HepG2 (cell line): ENCODE results near the gene CRIM1. TPM values are rescaled to one million over a fixed set of nuclear protein-coding genes. Genes with fewer than 3 reads are reported as not detected.

ENCODE experiments used
- ATAC-seq: fragments of 200-7000 bp; cut with Tn5 transposase; 3 replicates; pipeline ENCODE4 v1.9.1; 2020; ENCODE audit warnings: mild to moderate bottlenecking, moderate library complexity
- BruUV-seq: library from RNA; stranded (reverse); fragments of 400-500 nt; replicated peaks from 2 replicates; lab custom pipeline; 2021; lab: Mats Ljungman, UMichigan
- CTCF ChIA-PET: fragments of 300-600 bp; formaldehyde crosslinking; extraction: SDS; loops from one replicate; lab custom pipeline; 2021; ENCODE audit warnings: low total read pairs, inconsistent platforms, low intra/inter-chr PET ratio; lab: Yijun Ruan, JAX
- POLR2A ChIA-PET: fragments of 350-600 bp; sonication (Branson Sonifier 250); formaldehyde crosslinking; loops from one replicate; lab custom pipeline; 2020; ENCODE audit warnings: antibody characterized with exemption, inconsistent platforms; lab: Yijun Ruan, JAX
- DNase-seq: peaks from one replicate; pipeline ENCODE4 v3.0.0-alpha.2; 2015; ENCODE audit warnings: low spot score
- FAIRE-seq: peaks from 3 replicates; lab custom pipeline; 2011; peaks lifted over from hg19 to GRCh38; lab: Jason Lieb, UNC
- H2AFZ ChIP-seq: one replicate; pipeline ENCODE4 v1.6.1; 2011; ENCODE audit warnings: low read length, inconsistent platforms
- H3K27ac ChIP-seq: fragments of 300-600 bp; 3 replicates; pipeline ENCODE4 v1.8.0; 2011; ENCODE audit warnings: mixed run types, mild to moderate bottlenecking, mixed read lengths, low read length, inconsistent platforms; ENCODE audit not compliant: insufficient read depth; ENCODE audit errors: extremely low read length
- H3K27me3 ChIP-seq, 2 experiments: fragments of 200-600 bp in 1 of 2; 2 replicates in 1 of 2; 3 replicates in 1 of 2; pipeline versions ENCODE4 v1.6.0 to v1.8.0; 2011; ENCODE audit warnings: low read length in 2 of 2, mild to moderate bottlenecking in 2 of 2, moderate library complexity in 2 of 2, inconsistent platforms in 1 of 2; ENCODE audit not compliant: insufficient read depth in 2 of 2, control insufficient read depth in 1 of 2
- H3K36me3 ChIP-seq, 2 experiments: fragments of 200-600 bp in 1 of 2; replicated peaks in 1 of 2; 2 replicates in 1 of 2; 3 replicates in 1 of 2; pipeline versions ENCODE4 v1.5.1 to v1.8.0; 2011; ENCODE audit warnings: low read length in 2 of 2, inconsistent platforms in 1 of 2; ENCODE audit not compliant: insufficient read depth in 2 of 2, control insufficient read depth in 1 of 2
- H3K4me1 ChIP-seq: 2 replicates; pipeline ENCODE4 v1.5.1; 2012; ENCODE audit warnings: low read length, inconsistent platforms; ENCODE audit not compliant: insufficient read depth
- H3K4me2 ChIP-seq: 2 replicates; pipeline ENCODE4 v1.6.0; 2011; ENCODE audit warnings: low read depth, low read length, inconsistent platforms
- H3K4me3 ChIP-seq, 3 experiments: fragments of 200-600 bp in 1 of 3; sonication (generic), shearing (Covaris generic) in 1 of 3; replicated peaks in 1 of 3; 2 replicates each; pipeline ENCODE4 v1.5.1; 2011 to 2016; ENCODE audit warnings: low read length in 3 of 3, inconsistent platforms in 2 of 3, low read depth in 2 of 3, mild to moderate bottlenecking in 2 of 3, control low read depth in 1 of 3, mixed read lengths in 1 of 3; ENCODE audit not compliant: insufficient read depth in 1 of 3
- H3K79me2 ChIP-seq: one replicate; pipeline ENCODE4 v1.6.1; 2011; ENCODE audit warnings: low read length, inconsistent platforms; ENCODE audit not compliant: insufficient read depth
- H3K9ac ChIP-seq: 2 replicates; pipeline ENCODE4 v1.6.0; 2011; ENCODE audit warnings: mild to moderate bottlenecking, low read depth, low read length, inconsistent platforms; ENCODE audit not compliant: insufficient read depth
- H3K9me3 ChIP-seq: 2 replicates; pipeline ENCODE4 v1.5.1; 2012; ENCODE audit warnings: mild to moderate bottlenecking, low read length
- H4K20me1 ChIP-seq: 2 replicates; pipeline ENCODE4 v1.6.0; 2011; ENCODE audit warnings: inconsistent platforms, mild to moderate bottlenecking, low read length, moderate library complexity; ENCODE audit not compliant: insufficient read depth
- FOXA1 ChIP-seq, 2 experiments: fragments of 450-650 bp in 1 of 2; sonication (generic) in 1 of 2; formaldehyde crosslinking in 1 of 2; IDR thresholded peaks; 2 replicates each; pipeline versions ENCODE4 v1.4.0 to v1.6.1; 2016 to 2020; ENCODE audit warnings: missing genetic modification reagents in 1 of 2
- PCBP2 ChIP-seq: fragments of 200-400 bp; formaldehyde crosslinking; optimal IDR thresholded peaks from 2 replicates; pipeline ENCODE3; 2018; ENCODE audit warnings: low read length, low read depth; ENCODE audit not compliant: poor library complexity, severe bottlenecking
- PPARG ChIP-seq: conservative IDR thresholded peaks from 2 replicates; pipeline ENCODE4 v1.6.1; 2016; ENCODE audit warnings: missing biosample characterization, missing genetic modification reagents
- RBM22 ChIP-seq: fragments of 200-400 bp; formaldehyde crosslinking; optimal IDR thresholded peaks from 2 replicates; pipeline ENCODE3; 2017; ENCODE audit warnings: mild to moderate bottlenecking, low read length, moderate library complexity
- ZFP82 ChIP-seq: sonication (generic); formaldehyde crosslinking; IDR thresholded peaks from 2 replicates; pipeline ENCODE4 v1.5.1; 2020; ENCODE audit warnings: mild to moderate bottlenecking, missing genetic modification reagents, borderline replicate concordance
- ZNF256 ChIP-seq: sonication (generic); formaldehyde crosslinking; conservative IDR thresholded peaks from 2 replicates; pipeline ENCODE4 v1.4.0; 2020; ENCODE audit warnings: missing genetic modification reagents
- ZNF674 ChIP-seq: sonication (generic); formaldehyde crosslinking; IDR thresholded peaks from 2 replicates; pipeline ENCODE4 v1.5.0; 2020; ENCODE audit warnings: low read depth, mild to moderate bottlenecking, missing genetic modification reagents
- ZNF788 ChIP-seq: sonication (generic); formaldehyde crosslinking; IDR thresholded peaks from 2 replicates; pipeline ENCODE4 v1.5.0; 2020; ENCODE audit warnings: mild to moderate bottlenecking, missing genetic modification reagents, borderline replicate concordance
- ZSCAN5A ChIP-seq: sonication (generic); formaldehyde crosslinking; IDR thresholded peaks from 2 replicates; pipeline ENCODE4 v1.8.0; 2022; ENCODE audit warnings: mild to moderate bottlenecking, missing genetic modification reagents, borderline replicate concordance
- ZSCAN9 ChIP-seq: IDR thresholded peaks from 2 replicates; pipeline ENCODE4 v1.6.1; 2016; ENCODE audit warnings: borderline replicate concordance
- in situ Hi-C: cut with HindIII; loops from 2 replicates; pipeline ENCODE4 v1.10.0; 2017; ENCODE audit warnings: low pct_unique_long_range_greater_than_20kb; ENCODE audit not compliant: extremely low pct_ligation_motif_present
- intact Hi-C: fragments of 100-400 bp; cut with micrococcal nuclease; formaldehyde crosslinking; loops from one replicate; pipeline ENCODE4 v1.10.0; 2022; ENCODE audit not compliant: unreplicated experiment
- polyA plus RNA-seq, 8 experiments: library from polyadenylated mRNA; depleted of rRNA in 3 of 8; stranded (reverse) in 7 of 8; unstranded in 1 of 8; fragments of >200 nt; fragmentation: Illumina TruSeq in 4 of 8; extraction: Trizol in 4 of 8; gene quantifications; 2 replicates each; pipeline versions ENCODE4 v1.2.1 to v1.2.3, GENCODE V29; 2011 to 2016; ENCODE audit warnings: low read depth in 4 of 8, missing spikeins in 1 of 8, mixed read lengths in 1 of 8; ENCODE audit not compliant: insufficient read depth in 1 of 8
- total RNA-seq, 5 experiments: library from RNA; depleted of rRNA; stranded (reverse); fragments of >200 nt; fragmentation: Illumina TruSeq; extraction: Trizol; gene quantifications; 2 replicates each; pipeline ENCODE4 v1.2.3, GENCODE V29; 2016; ENCODE audit warnings: low read depth in 1 of 5
- TF ChIP-seq, protein P1 (sequence below), 2 experiments: fragments of 450-650 bp in 1 of 2; sonication (generic) in 1 of 2; formaldehyde crosslinking in 1 of 2; IDR thresholded peaks; 2 replicates each; pipeline versions ENCODE4 v1.6.1 to v1.8.0; 2016 to 2022; ENCODE audit warnings: antibody characterized with exemption in 1 of 2, mild to moderate bottlenecking in 1 of 2, missing genetic modification reagents in 1 of 2

Gene CRIM1
- total and polyA plus RNA-seq, 2 of the 13 experiments (the other 11 are each of a cell fraction or from before 2014, with no cell fraction given): 39.1 to 69.9 TPM

- TF ChIP-seq ZSCAN5A (CRISPR knock-in tag): no peak
- no peak for TF ChIP-seq ZSCAN9 (CRISPR knock-in tag)
- no peak for TF ChIP-seq ZNF788 (CRISPR knock-in tag)
- TF ChIP-seq, all 625 proteins: peak for 0
Measured at GRCh38 chr2:36530983-36531354, 175.4 kb downstream of the CRIM1 start (continued).

GRCh38 chr2:36534275-36534799 lies 178.8 kb downstream of the CRIM1 start:
- Histone ChIP-seq H3K9me3 (no peaks in the 10 kb centered on the region), H4K20me1 (no peaks in the 10 kb centered on the region), H3K27ac (no peak overlapping the region), H3K27me3 (no peaks in the 10 kb centered on the region), H3K79me2 (no peaks in the 10 kb centered on the region), H3K4me1 (no peaks in the 10 kb centered on the region), H3K36me3 (peaks cover 28 to 52% of the 10 kb centered on the region in 2 experiments), H2AFZ (no peak overlapping the region), H3K9ac (no peak overlapping the region), H3K4me2 (no peak overlapping the region), H3K4me3 (no peak overlapping the region)
- in situ Hi-C loops (no loop called here), intact Hi-C loops (no loop called here)
- no TSS peak for BruUV-seq
- ChIA-PET CTCF (no interaction called here), POLR2A (no interaction called here)
- FAIRE-seq: no peak
- ATAC-seq: no peak
- no peak for DNase-seq
- TF ChIP-seq PCBP2 (peak; percentile 99), ZNF256 (CRISPR knock-in tag) (no peak), RBM22 (peak; percentile 92), FOXA1 (IDR thresholded peaks at IDR 0.05) (0 out of 2 replicates have a peak, but pooled peaks have one; percentile 2), FOXA1 (CRISPR knock-in tag; IDR thresholded peaks at IDR 0.05) (no peak), ZNF674 (CRISPR knock-in tag) (no peak), PPARG (CRISPR knock-in tag) (no peak), ZFP82 (no peak)
- TF ChIP-seq, protein P1, sequence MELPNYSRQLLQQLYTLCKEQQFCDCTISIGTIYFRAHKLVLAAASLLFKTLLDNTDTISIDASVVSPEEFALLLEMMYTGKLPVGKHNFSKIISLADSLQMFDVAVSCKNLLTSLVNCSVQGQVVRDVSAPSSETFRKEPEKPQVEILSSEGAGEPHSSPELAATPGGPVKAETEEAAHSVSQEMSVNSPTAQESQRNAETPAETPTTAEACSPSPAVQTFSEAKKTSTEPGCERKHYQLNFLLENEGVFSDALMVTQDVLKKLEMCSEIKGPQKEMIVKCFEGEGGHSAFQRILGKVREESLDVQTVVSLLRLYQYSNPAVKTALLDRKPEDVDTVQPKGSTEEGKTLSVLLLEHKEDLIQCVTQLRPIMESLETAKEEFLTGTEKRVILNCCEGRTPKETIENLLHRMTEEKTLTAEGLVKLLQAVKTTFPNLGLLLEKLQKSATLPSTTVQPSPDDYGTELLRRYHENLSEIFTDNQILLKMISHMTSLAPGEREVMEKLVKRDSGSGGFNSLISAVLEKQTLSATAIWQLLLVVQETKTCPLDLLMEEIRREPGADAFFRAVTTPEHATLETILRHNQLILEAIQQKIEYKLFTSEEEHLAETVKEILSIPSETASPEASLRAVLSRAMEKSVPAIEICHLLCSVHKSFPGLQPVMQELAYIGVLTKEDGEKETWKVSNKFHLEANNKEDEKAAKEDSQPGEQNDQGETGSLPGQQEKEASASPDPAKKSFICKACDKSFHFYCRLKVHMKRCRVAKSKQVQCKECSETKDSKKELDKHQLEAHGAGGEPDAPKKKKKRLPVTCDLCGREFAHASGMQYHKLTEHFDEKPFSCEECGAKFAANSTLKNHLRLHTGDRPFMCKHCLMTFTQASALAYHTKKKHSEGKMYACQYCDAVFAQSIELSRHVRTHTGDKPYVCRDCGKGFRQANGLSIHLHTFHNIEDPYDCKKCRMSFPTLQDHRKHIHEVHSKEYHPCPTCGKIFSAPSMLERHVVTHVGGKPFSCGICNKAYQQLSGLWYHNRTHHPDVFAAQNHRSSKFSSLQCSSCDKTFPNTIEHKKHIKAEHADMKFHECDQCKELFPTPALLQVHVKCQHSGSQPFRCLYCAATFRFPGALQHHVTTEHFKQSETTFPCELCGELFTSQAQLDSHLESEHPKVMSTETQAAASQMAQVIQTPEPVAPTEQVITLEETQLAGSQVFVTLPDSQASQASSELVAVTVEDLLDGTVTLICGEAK (IDR thresholded peaks at IDR 0.05): peak; percentile 26; the same call in 1 of the 2 replicates
- TF ChIP-seq, protein P1 (CRISPR knock-in tag; IDR thresholded peaks at IDR 0.05): no peak
